Measurements from ENCODE around the gene RHBDF1. TPM values are rescaled to one million over a fixed set of nuclear protein-coding genes. Genes with fewer than 3 reads are reported as not detected.
A peak's percentile ranks its signal among the peaks of the same experiment; 100 is the strongest.

RHBDF1 gene
- total RNA-seq, 3 donors from 2014 or later (not counting 1 experiment from before 2014, with no cell fraction given), result 0.26 to 1.1 (median 0.78) TPM

GRCh38 chr16:106623-107324, 34.3 kb upstream of the RHBDF1 start:
- 43% methylated on average over 6 of the region's 6 CpGs for WGBS (ENCODE audit: insufficient coverage)
- Histone ChIP-seq H3K27ac (ENCODE audit: low read length) (no peak overlapping the region), H3K4me1 (ENCODE audit: control insufficient read depth, insufficient read depth, low read length) (no peaks in the 10 kb centered on the region), H3K4me3 (ENCODE audit: low read length) (no peak overlapping the region), H3K27me3 (ENCODE audit: control insufficient read depth, insufficient read depth, low read length) (no peaks in the 10 kb centered on the region), H3K9me3 (ENCODE audit: control insufficient read depth, insufficient read depth, low read length) (no peaks in the 10 kb centered on the region), H3K36me3 (ENCODE audit: control insufficient read depth, insufficient read depth, low read length) (peaks cover 21% of the 10 kb centered on the region)
- TF ChIP-seq, protein P1, sequence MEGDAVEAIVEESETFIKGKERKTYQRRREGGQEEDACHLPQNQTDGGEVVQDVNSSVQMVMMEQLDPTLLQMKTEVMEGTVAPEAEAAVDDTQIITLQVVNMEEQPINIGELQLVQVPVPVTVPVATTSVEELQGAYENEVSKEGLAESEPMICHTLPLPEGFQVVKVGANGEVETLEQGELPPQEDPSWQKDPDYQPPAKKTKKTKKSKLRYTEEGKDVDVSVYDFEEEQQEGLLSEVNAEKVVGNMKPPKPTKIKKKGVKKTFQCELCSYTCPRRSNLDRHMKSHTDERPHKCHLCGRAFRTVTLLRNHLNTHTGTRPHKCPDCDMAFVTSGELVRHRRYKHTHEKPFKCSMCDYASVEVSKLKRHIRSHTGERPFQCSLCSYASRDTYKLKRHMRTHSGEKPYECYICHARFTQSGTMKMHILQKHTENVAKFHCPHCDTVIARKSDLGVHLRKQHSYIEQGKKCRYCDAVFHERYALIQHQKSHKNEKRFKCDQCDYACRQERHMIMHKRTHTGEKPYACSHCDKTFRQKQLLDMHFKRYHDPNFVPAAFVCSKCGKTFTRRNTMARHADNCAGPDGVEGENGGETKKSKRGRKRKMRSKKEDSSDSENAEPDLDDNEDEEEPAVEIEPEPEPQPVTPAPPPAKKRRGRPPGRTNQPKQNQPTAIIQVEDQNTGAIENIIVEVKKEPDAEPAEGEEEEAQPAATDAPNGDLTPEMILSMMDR (IDR thresholded peaks at IDR 0.05), result peak; percentile 72
- no peak overlapping the region for H3K4me3 Mint-ChIP-seq
- H3K9me3 Mint-ChIP-seq, result no peaks in the 10 kb centered on the region
- H3K27me3 Mint-ChIP-seq (ENCODE audit: low read depth in 2 of 2), result no peaks in the 10 kb centered on the region
- peak; percentile 42 to 85 for DNase-seq
- intact Hi-C loops (cut with micrococcal nuclease), result loop anchor here (1.0 kb wide), 2 partner anchors 75 to 256 kb away; no protein-coding TSS in a partner anchor
- peak; percentile 81 to 94 (median 86) for ATAC-seq
- peaks cover 0 to 7% of the 10 kb centered on the region in 2 donors for H3K4me1 Mint-ChIP-seq
- H3K36me3 Mint-ChIP-seq, result no peaks in the 10 kb centered on the region
- H3K27ac Mint-ChIP-seq, result no peak overlapping the region

DNA sequence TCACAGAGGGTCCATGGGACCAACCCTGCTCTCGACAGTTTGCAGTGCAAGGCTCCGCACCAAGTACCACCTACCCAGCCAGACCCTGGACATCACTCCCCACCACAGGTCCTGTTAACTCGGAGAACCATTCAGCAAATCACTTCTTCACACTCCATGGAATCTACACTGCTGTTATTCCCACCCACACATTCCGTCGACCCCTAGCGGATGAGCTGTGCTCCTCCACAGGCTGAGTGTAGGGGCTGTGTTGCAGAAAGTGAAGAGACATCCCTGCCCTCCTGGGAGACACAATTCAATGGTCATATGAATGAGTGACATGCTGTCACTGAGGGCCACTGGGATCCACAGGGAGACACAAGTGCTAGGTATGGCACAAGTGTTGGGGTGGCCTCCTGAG, 33.1 kb upstream of the RHBDF1 start:
- TF ChIP-seq, protein P1 (IDR thresholded peaks at IDR 0.05), result no peak
- no peaks in the 10 kb centered on the region for H3K36me3 Mint-ChIP-seq
- intact Hi-C loops (cut with micrococcal nuclease), result no loop called here

DNA sequence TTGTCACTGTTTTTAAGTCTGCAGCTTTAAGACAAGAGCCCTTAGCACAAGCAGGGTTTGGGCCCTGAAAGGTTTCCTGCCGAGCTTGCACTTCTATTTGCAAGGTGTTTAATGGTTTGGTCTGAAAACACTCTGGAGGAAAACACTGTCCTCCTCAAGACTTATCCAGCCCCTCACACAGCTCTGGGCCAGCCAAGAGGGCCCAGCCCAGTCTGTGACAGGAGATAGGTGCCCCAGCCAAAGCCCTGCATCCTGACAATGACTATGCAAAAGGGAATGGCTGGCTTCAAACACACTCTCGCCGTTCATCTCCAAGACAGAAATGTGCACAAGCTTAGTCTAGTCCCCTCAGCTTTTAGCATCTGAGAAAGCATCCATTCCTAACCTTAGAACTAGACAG, 32.5 kb upstream of the RHBDF1 start:
- no peaks in the 10 kb centered on the region for H3K9me3 Mint-ChIP-seq
- no peak overlapping the region for H3K27ac Mint-ChIP-seq
- no peaks in the 10 kb centered on the region for H3K4me1 ChIP-seq (ENCODE audit: control insufficient read depth, insufficient read depth, low read length)
- H3K27me3 Mint-ChIP-seq (ENCODE audit: low read depth in 2 of 2), result no peaks in the 10 kb centered on the region
- H3K27ac ChIP-seq (ENCODE audit: low read length), result no peak overlapping the region
- no peaks in the 10 kb centered on the region for H3K36me3 Mint-ChIP-seq
- H3K4me3 Mint-ChIP-seq, result no peak overlapping the region
- no peaks in the 10 kb centered on the region for H3K9me3 ChIP-seq (ENCODE audit: control insufficient read depth, insufficient read depth, low read length)
- no peaks in the 10 kb centered on the region for H3K27me3 ChIP-seq (ENCODE audit: control insufficient read depth, insufficient read depth, low read length)
- TF ChIP-seq, protein P1 (IDR thresholded peaks at IDR 0.05), result no peak
- H3K4me3 ChIP-seq (ENCODE audit: low read length), result no peak overlapping the region
- peaks cover 0 to 12% of the 10 kb centered on the region in 2 donors for H3K4me1 Mint-ChIP-seq
- DNase-seq (no peak), ATAC-seq (no peak)
- WGBS (ENCODE audit: insufficient coverage), result 56% methylated on average over 3 of the region's 3 CpGs
- H3K36me3 ChIP-seq (ENCODE audit: control insufficient read depth, insufficient read depth, low read length), result peaks cover 10% of the 10 kb centered on the region
- intact Hi-C loops (cut with micrococcal nuclease), result no loop called here

More for the DNA sequence above, 33.1 kb upstream of the RHBDF1 start:
- Histone ChIP-seq H3K4me3 (ENCODE audit: low read length) (no peak overlapping the region), H3K4me1 (ENCODE audit: control insufficient read depth, insufficient read depth, low read length) (no peaks in the 10 kb centered on the region), H3K27me3 (ENCODE audit: control insufficient read depth, insufficient read depth, low read length) (no peaks in the 10 kb centered on the region), H3K36me3 (ENCODE audit: control insufficient read depth, insufficient read depth, low read length) (peaks cover 14% of the 10 kb centered on the region), H3K27ac (ENCODE audit: low read length) (no peak overlapping the region), H3K9me3 (ENCODE audit: control insufficient read depth, insufficient read depth, low read length) (no peaks in the 10 kb centered on the region)
- 85% methylated on average over 5 of the region's 6 CpGs for WGBS (ENCODE audit: insufficient coverage)
- peaks cover 0 to 12% of the 10 kb centered on the region in 2 donors for H3K4me1 Mint-ChIP-seq
- H3K4me3 Mint-ChIP-seq, result no peak overlapping the region
- no peak for ATAC-seq
- no peak for DNase-seq
- H3K9me3 Mint-ChIP-seq, result no peaks in the 10 kb centered on the region
- no peaks in the 10 kb centered on the region for H3K27me3 Mint-ChIP-seq (ENCODE audit: low read depth in 2 of 2)
- H3K27ac Mint-ChIP-seq, result no peak overlapping the region

- H3K4me1 ChIP-seq (ENCODE audit: control insufficient read depth, insufficient read depth, low read length), result no peaks in the 10 kb centered on the region
- H3K36me3 Mint-ChIP-seq, result no peaks in the 10 kb centered on the region
- DNase-seq (no peak), ATAC-seq (no peak)
- peaks cover 10% of the 10 kb centered on the region for H3K36me3 ChIP-seq (ENCODE audit: control insufficient read depth, insufficient read depth, low read length)
- no peaks in the 10 kb centered on the region for H3K9me3 Mint-ChIP-seq
- H3K27me3 Mint-ChIP-seq (ENCODE audit: low read depth in 2 of 2), result no peaks in the 10 kb centered on the region
- intact Hi-C loops (cut with micrococcal nuclease), result no loop called here
- H3K27ac Mint-ChIP-seq, result no peak overlapping the region
- H3K27ac ChIP-seq (ENCODE audit: low read length), result no peak overlapping the region
- no peak overlapping the region for H3K4me3 Mint-ChIP-seq
- WGBS (ENCODE audit: insufficient coverage), result 88% methylated on average over 5 of the region's 5 CpGs
- no peak overlapping the region for H3K4me3 ChIP-seq (ENCODE audit: low read length)
- peaks cover 0 to 12% of the 10 kb centered on the region in 2 donors for H3K4me1 Mint-ChIP-seq
- H3K27me3 ChIP-seq (ENCODE audit: control insufficient read depth, insufficient read depth, low read length), result no peaks in the 10 kb centered on the region
- TF ChIP-seq, protein P1 (IDR thresholded peaks at IDR 0.05), result no peak
- H3K9me3 ChIP-seq (ENCODE audit: control insufficient read depth, insufficient read depth, low read length), result no peaks in the 10 kb centered on the region
Observed at GRCh38 chr16:104355-104754, 31.9 kb upstream of the RHBDF1 start.
